ENCODE measurements around the gene FMNL2. TPM values are rescaled to one million over a fixed set of nuclear protein-coding genes. Genes with fewer than 3 reads are reported as not detected.
A peak's percentile ranks its signal among the peaks of the same experiment; 100 is the strongest.

FMNL2 gene
- total and polyA plus RNA-seq, 2 of the 4 experiments (the other 2 are of a cell fraction): 10.9 to 11.4 TPM

DNA sequence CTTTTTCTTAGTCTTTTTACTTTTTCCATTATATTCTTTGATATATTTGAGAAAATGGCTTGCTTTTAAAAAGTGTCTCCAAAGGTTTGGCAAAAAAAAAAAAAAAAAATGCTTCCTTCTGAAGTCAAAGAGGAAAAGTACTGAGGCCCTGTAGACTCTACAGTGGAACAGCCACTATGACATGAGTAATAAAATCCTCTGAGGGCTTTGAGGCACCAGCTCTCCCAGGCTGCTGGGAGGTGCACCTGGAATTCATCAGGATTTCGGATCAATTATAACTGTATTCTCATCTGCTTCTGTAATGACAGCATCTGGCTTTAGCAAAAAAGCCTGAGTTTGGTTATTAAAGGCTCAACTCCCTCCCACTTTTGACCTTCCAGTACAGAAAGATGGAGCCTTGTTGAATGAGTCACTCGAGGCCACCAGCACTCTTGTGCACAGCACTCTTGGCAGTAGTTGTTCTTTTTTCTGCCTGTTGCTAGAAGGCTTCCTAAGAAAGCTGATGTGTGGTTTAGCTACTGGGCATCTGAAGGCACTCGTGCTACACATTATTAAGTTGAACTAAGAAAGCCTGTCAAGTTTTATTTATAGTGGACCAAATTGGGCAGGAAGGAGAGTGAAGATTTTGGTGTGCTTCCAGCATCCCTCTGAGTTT, 251.0 kb downstream of the FMNL2 start:
- H2AFZ ChIP-seq (replicated peaks; ENCODE audit: low read length, poor library complexity): no peak overlapping the region
- WGBS, 2 experiments (ENCODE audit: extremely low coverage in 2 of 2, insufficient read length in 1 of 2): 0% methylated on average over 1 of the region's 3 CpGs; no CpG with 5 or more reads in 1 of the 2 experiments

More for the DNA sequence above, 251.0 kb downstream of the FMNL2 start:
- H3K14ac ChIP-seq (replicated peaks; ENCODE audit: low read depth, low read length): no peak overlapping the region
- H2AK5ac ChIP-seq (ENCODE audit: low read depth, low read length): no peak overlapping the region
- CTCF ChIA-PET: no interaction called here
- no peak overlapping the region for H3K4ac ChIP-seq (ENCODE audit: low read depth, low read length)
- H3K9me3 ChIP-seq (ENCODE audit: control insufficient read depth, insufficient read depth, low read length): no peaks in the 10 kb centered on the region
- H4K20me1 ChIP-seq (ENCODE audit: insufficient read depth, low read length): no peaks in the 10 kb centered on the region
- no peak overlapping the region for H2BK20ac ChIP-seq (ENCODE audit: low read depth, low read length)
- no peak overlapping the region for H3K9ac ChIP-seq (ENCODE audit: low read depth, low read length)
- H3K4me2 ChIP-seq (ENCODE audit: low read depth, low read length): peak overlapping the region; percentile 13; the same call in 1 of the 2 replicates
- no peak overlapping the region for H3K23ac ChIP-seq (ENCODE audit: low read depth, low read length)
- no peak overlapping the region for H2BK5ac ChIP-seq (ENCODE audit: low read depth, low read length, poor library complexity, severe bottlenecking)
- H3K9me1 ChIP-seq (ENCODE audit: insufficient read depth, low read length): peaks cover 6% of the 10 kb centered on the region
- H3K27me3 ChIP-seq (ENCODE audit: control insufficient read depth, insufficient read depth, low read length): no peaks in the 10 kb centered on the region
- BruUV-seq (replicated peaks): no TSS peak
- no peak overlapping the region for H3K27ac ChIP-seq (ENCODE audit: insufficient read depth, low read length)
- H4K8ac ChIP-seq (ENCODE audit: low read depth in 2 of 2, low read length in 2 of 2): 0 out of 4 replicates have a peak overlapping the region, but pooled peaks of 1 of the 2 experiments have one; percentile 0
- no peak overlapping the region for H4K91ac ChIP-seq (ENCODE audit: insufficient read depth, low read depth, low read length)
- POLR2A ChIA-PET (ENCODE audit: unreplicated experiment): no interaction called here
- in situ Hi-C loops (cut with MboI; ENCODE audit: low sequenced_read_pairs): no loop called here
- ATAC-seq (ENCODE audit: low read depth): peak; percentile 98
- TF ChIP-seq FOS (IDR thresholded peaks at IDR 0.05; ENCODE audit: low read depth, low read length) (peak; percentile 62; the same call in 1 of the 2 replicates), CEBPB (IDR thresholded peaks at IDR 0.05; ENCODE audit: low read depth, low read length) (no peak), MAZ (IDR thresholded peaks at IDR 0.05; ENCODE audit: borderline replicate concordance, low read depth, low read length) (no peak), BHLHE40 (IDR thresholded peaks at IDR 0.05; ENCODE audit: low read depth, low read length) (peak; percentile 65), RCOR1 (IDR thresholded peaks at IDR 0.05; ENCODE audit: insufficient replicate concordance, low read length) (no peak), MAFK (IDR thresholded peaks at IDR 0.05; ENCODE audit: low read depth, low read length) (no peak), RAD21 (IDR thresholded peaks at IDR 0.05; ENCODE audit: low read length) (no peak), RFX5 (IDR thresholded peaks at IDR 0.05; ENCODE audit: low read depth, low read length) (no peak), MXI1 (IDR thresholded peaks at IDR 0.05; ENCODE audit: borderline replicate concordance, low read depth, low read length) (no peak), POLR2A (IDR thresholded peaks at IDR 0.05; ENCODE audit: low read depth, low read length) (no peak), NFE2L2 (IDR thresholded peaks at IDR 0.05; ENCODE audit: low read depth, low read length) (no peak), CHD1 (IDR thresholded peaks at IDR 0.05; ENCODE audit: low read depth, low read length) (no peak)
- TF ChIP-seq, protein P1, sequence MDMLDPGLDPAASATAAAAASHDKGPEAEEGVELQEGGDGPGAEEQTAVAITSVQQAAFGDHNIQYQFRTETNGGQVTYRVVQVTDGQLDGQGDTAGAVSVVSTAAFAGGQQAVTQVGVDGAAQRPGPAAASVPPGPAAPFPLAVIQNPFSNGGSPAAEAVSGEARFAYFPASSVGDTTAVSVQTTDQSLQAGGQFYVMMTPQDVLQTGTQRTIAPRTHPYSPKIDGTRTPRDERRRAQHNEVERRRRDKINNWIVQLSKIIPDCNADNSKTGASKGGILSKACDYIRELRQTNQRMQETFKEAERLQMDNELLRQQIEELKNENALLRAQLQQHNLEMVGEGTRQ (IDR thresholded peaks at IDR 0.05; ENCODE audit: low read depth, low read length): no peak
- no peak overlapping the region for H3K18ac ChIP-seq (ENCODE audit: low read depth, low read length)
- peak; percentile 96 for DNase-seq
- no peaks in the 10 kb centered on the region for H3K36me3 ChIP-seq (ENCODE audit: control insufficient read depth, insufficient read depth, low read length)
- H3K4me1 ChIP-seq (ENCODE audit: control insufficient read depth, insufficient read depth, low read length): peaks cover 12% of the 10 kb centered on the region
- peaks cover 0 to 5% of the 10 kb centered on the region in 2 experiments; a peak in 1 of 4 replicates for H3K79me1 ChIP-seq (ENCODE audit: low read depth in 1 of 2, low read length in 2 of 2)
- H3K56ac ChIP-seq (ENCODE audit: extremely low read depth, insufficient read depth, low read length): no peak overlapping the region
- intact Hi-C loops (cut with micrococcal nuclease): no loop called here
- H2AK9ac ChIP-seq (replicated peaks; ENCODE audit: low read depth, low read length, poor library complexity): no peak overlapping the region
- dilution Hi-C loops (cut with HindIII; ENCODE audit: low sequenced_read_pairs, unreplicated experiment): no loop called here
- H2BK15ac ChIP-seq (ENCODE audit: low read depth, low read length): no peak overlapping the region
- no peak overlapping the region for H2BK120ac ChIP-seq (ENCODE audit: low read depth, low read length)
- no peak overlapping the region for H3K4me3 ChIP-seq (ENCODE audit: insufficient read depth, low read depth, low read length)
- H4K5ac ChIP-seq (ENCODE audit: low read depth, low read length): no peak overlapping the region

Data from IMR-90 (cell line).